H9 (cell line): ENCODE results near the gene IQCF6. TPM values are rescaled to one million over a fixed set of nuclear protein-coding genes. Genes with fewer than 3 reads are reported as not detected.

Experiments
- DNase-seq: peaks from one replicate; pipeline ENCODE4 v3.0.0-alpha.2; 2017
- H2AFZ ChIP-seq: one replicate; pipeline ENCODE4 v1.6.1; 2013; ENCODE audit warnings: mild to moderate bottlenecking, low read length, control low read depth, moderate library complexity
- H2AK5ac ChIP-seq: 2 replicates; pipeline ENCODE4 v1.6.1; 2013; ENCODE audit warnings: low read length, control low read depth, mixed read lengths; ENCODE audit not compliant: insufficient read length
- H2BK120ac ChIP-seq: one replicate; pipeline ENCODE4 v1.6.1; 2013; ENCODE audit warnings: low read depth, mild to moderate bottlenecking, low read length, control low read depth, inconsistent platforms; ENCODE audit not compliant: poor library complexity, severe bottlenecking
- H2BK12ac ChIP-seq: 2 replicates; pipeline ENCODE4 v1.6.1; 2013; ENCODE audit warnings: low read length, control low read depth, mixed read lengths, low read depth; ENCODE audit not compliant: insufficient read length
- H2BK15ac ChIP-seq: 2 replicates; pipeline ENCODE4 v1.6.1; 2013; ENCODE audit warnings: low read depth, low read length, control low read depth
- H2BK20ac ChIP-seq: one replicate; pipeline ENCODE4 v1.6.1; 2013; ENCODE audit warnings: low read depth, mild to moderate bottlenecking, low read length, control low read depth, inconsistent platforms; ENCODE audit not compliant: poor library complexity, severe bottlenecking
- H2BK5ac ChIP-seq: 2 replicates; pipeline ENCODE4 v1.6.1; 2013; ENCODE audit warnings: low read length, control low read depth, mixed read lengths; ENCODE audit not compliant: insufficient read length
- H3K14ac ChIP-seq: 2 replicates; pipeline ENCODE4 v1.6.1; 2013; ENCODE audit warnings: low read length, control low read depth; ENCODE audit not compliant: insufficient read depth
- H3K18ac ChIP-seq: 2 replicates; pipeline ENCODE4 v1.6.1; 2013; ENCODE audit warnings: low read depth, mild to moderate bottlenecking, mixed read lengths, low read length, control low read depth; ENCODE audit not compliant: insufficient read length
- H3K23ac ChIP-seq: 2 replicates; pipeline ENCODE4 v1.6.1; 2013; ENCODE audit warnings: low read length, control low read depth, mixed read lengths, low read depth; ENCODE audit not compliant: insufficient read length
- H3K23me2 ChIP-seq: 2 replicates; pipeline ENCODE4 v1.6.1; 2013; ENCODE audit warnings: low read depth, mild to moderate bottlenecking, mixed read lengths, low read length, control low read depth; ENCODE audit not compliant: insufficient read length, poor library complexity, severe bottlenecking
- H3K27ac ChIP-seq: 2 replicates; pipeline ENCODE4 v1.5.1; 2013; ENCODE audit warnings: low read length, control low read depth, mixed read lengths, low read depth; ENCODE audit not compliant: insufficient read length
- H3K27me3 ChIP-seq: 2 replicates; pipeline ENCODE4 v1.6.1; 2013; ENCODE audit warnings: low read length, control low read depth, inconsistent platforms; ENCODE audit not compliant: insufficient read depth
- H3K4ac ChIP-seq: 2 replicates; pipeline ENCODE4 v1.6.1; 2013; ENCODE audit warnings: low read depth, mild to moderate bottlenecking, control low read depth, inconsistent platforms, low read length, moderate library complexity
- H3K4me1 ChIP-seq: 2 replicates; pipeline ENCODE4 v1.6.1; 2013; ENCODE audit warnings: low read length, control low read depth, inconsistent platforms; ENCODE audit not compliant: insufficient read depth
- H3K4me2 ChIP-seq: 2 replicates; pipeline ENCODE4 v1.6.1; 2013; ENCODE audit warnings: low read length, control low read depth, mixed read lengths; ENCODE audit not compliant: insufficient read length, insufficient read depth
- H3K56ac ChIP-seq: 2 replicates; pipeline ENCODE4 v1.6.1; 2013; ENCODE audit warnings: low read depth, mild to moderate bottlenecking, mixed read lengths, low read length, control low read depth; ENCODE audit not compliant: insufficient read length
- H3K79me1 ChIP-seq: 2 replicates; pipeline ENCODE4 v1.6.1; 2013; ENCODE audit warnings: low read depth, mild to moderate bottlenecking, moderate library complexity, low read length, control low read depth, inconsistent platforms; ENCODE audit not compliant: insufficient read depth, poor library complexity, severe bottlenecking
- H3K79me2 ChIP-seq: 2 replicates; pipeline ENCODE4 v1.6.1; 2013; ENCODE audit warnings: low read length, control low read depth, inconsistent platforms; ENCODE audit not compliant: insufficient read depth
- H3K9ac ChIP-seq: 2 replicates; pipeline ENCODE4 v1.6.1; 2013; ENCODE audit warnings: low read length, control low read depth, mixed read lengths; ENCODE audit not compliant: insufficient read length; ENCODE audit errors: extremely low read depth
- H3K9me3 ChIP-seq: one replicate; pipeline ENCODE4 v1.6.1; 2013; ENCODE audit warnings: low read depth, low read length, inconsistent platforms; ENCODE audit not compliant: control insufficient read depth
- H3T11ph ChIP-seq: one replicate; pipeline ENCODE4 v1.6.1; 2013; ENCODE audit warnings: mild to moderate bottlenecking, low read length, control low read depth, inconsistent platforms
- H4K20me1 ChIP-seq: one replicate; pipeline ENCODE4 v1.6.1; 2013; ENCODE audit not compliant: control insufficient read depth, insufficient read length, insufficient read depth
- H4K5ac ChIP-seq: 2 replicates; pipeline ENCODE4 v1.6.1; 2013; ENCODE audit warnings: low read depth, mild to moderate bottlenecking, mixed read lengths, low read length, control low read depth; ENCODE audit not compliant: insufficient read length
- H4K8ac ChIP-seq: replicated peaks from 2 replicates; pipeline ENCODE4 v1.6.1; 2013; ENCODE audit warnings: low read length, control low read depth, mixed read lengths, low read depth; ENCODE audit not compliant: insufficient read length
- H4K91ac ChIP-seq: 2 replicates; pipeline ENCODE4 v1.6.1; 2013; ENCODE audit warnings: low read depth, mild to moderate bottlenecking, moderate library complexity, mixed read lengths, low read length, control low read depth; ENCODE audit not compliant: insufficient read length
- H3K27ac Mint-ChIP-seq, 3 experiments: 2 replicates in 2 of 3; 3 replicates in 1 of 3; pipeline ENCODE4 v1.8.0; 2020 to 2021; ENCODE audit warnings: mixed read lengths in 3 of 3, mild to moderate bottlenecking in 1 of 3, moderate library complexity in 1 of 3
- H3K27me3 Mint-ChIP-seq: 2 replicates; pipeline ENCODE4 v1.8.0; 2021; ENCODE audit warnings: low read depth, mild to moderate bottlenecking, moderate library complexity, mixed read lengths
- H3K36me3 Mint-ChIP-seq, 3 experiments: 2 replicates in 2 of 3; 3 replicates in 1 of 3; pipeline ENCODE4 v1.8.0; 2020 to 2021; ENCODE audit warnings: low read depth in 3 of 3, mixed read lengths in 3 of 3; ENCODE audit not compliant: insufficient read depth in 1 of 3
- H3K4me1 Mint-ChIP-seq, 2 experiments: 2 replicates each; pipeline ENCODE4 v1.8.0; 2020; ENCODE audit warnings: mixed read lengths in 2 of 2
- H3K4me3 Mint-ChIP-seq, 2 experiments: 2 replicates in 1 of 2; 3 replicates in 1 of 2; pipeline ENCODE4 v1.8.0; 2020 to 2021; ENCODE audit warnings: mild to moderate bottlenecking in 2 of 2, mixed read lengths in 2 of 2, moderate library complexity in 1 of 2
- H3K9me3 Mint-ChIP-seq, 2 experiments: 2 replicates in 1 of 2; 3 replicates in 1 of 2; pipeline ENCODE4 v1.8.0; 2020; ENCODE audit warnings: mild to moderate bottlenecking in 2 of 2, mixed read lengths in 2 of 2, moderate library complexity in 1 of 2
- WGBS: extraction: QIAGEN DNeasy Blood & Tissue Kit; methylation state at CpG from one replicate; pipeline ENCODE4 v1.1.7; 2013; ENCODE audit warnings: missing lambda C conversion rate, low lambda C conversion rate, mixed read lengths; ENCODE audit not compliant: insufficient read length; ENCODE audit errors: extremely low coverage; 5-methylcytosine and 5-hydroxymethylcytosine counted together
- total RNA-seq: library from RNA; stranded (reverse); gene quantifications from 2 replicates; pipeline ENCODE4 v1.2.1, GENCODE V29; 2021
- TF ChIP-seq, protein P1 (sequence below): fragments of 200-600 bp; sonication (generic); conservative IDR thresholded peaks from 3 replicates; pipeline ENCODE4 v1.8.0; 2021; ENCODE audit warnings: antibody characterized with exemption, mild to moderate bottlenecking

Gene IQCF6
- total RNA-seq, 1 experiment from 2014 or later, result not detected

DNA sequence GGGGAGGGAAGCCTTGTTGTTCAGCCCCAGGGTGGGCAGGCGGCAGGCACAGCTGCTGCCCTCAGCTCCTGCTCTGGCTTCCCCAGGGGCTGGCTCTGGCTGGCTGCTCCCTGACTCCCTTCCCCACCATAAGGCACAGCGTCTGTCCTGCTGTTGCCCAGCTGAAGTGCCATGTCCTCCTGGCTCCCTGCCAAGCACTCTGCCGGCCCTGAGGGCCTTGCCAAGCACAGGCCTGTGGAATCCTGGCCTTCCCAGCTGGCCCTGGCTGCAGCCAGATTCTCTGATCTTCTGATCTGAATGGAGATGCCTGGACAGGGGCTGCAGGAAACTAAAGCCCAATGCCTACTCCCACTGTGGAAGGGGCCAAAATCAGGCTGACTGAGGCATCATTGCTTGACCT lies 1.1 kb downstream of the IQCF6 start:
- no peak overlapping the region for H3K9ac ChIP-seq
- no peak for DNase-seq
- Mint-ChIP-seq H3K27ac (no peak overlapping the region), H3K4me3 (no peak overlapping the region), H3K36me3 (peaks cover 0 to 4% (median 0%) of the 10 kb centered on the region in 3 experiments; a peak in 1 of 7 replicates), H3K27me3 (no peaks in the 10 kb centered on the region; the same call in 1 of the 2 replicates), H3K4me1 (peaks cover 10 to 13% of the 10 kb centered on the region in 2 experiments), H3K9me3 (peaks cover 0 to 2% of the 10 kb centered on the region in 2 experiments; a peak in 2 of 5 replicates)
- H2AK5ac ChIP-seq, result no peak overlapping the region
- H2BK15ac ChIP-seq, result no peak overlapping the region
- H3T11ph ChIP-seq, result no peak overlapping the region
- no peaks in the 10 kb centered on the region for H3K9me3 ChIP-seq
- no peak overlapping the region for H3K4me2 ChIP-seq
- no CpG with 5 or more reads among the region's 3 CpGs for WGBS
- H2AFZ ChIP-seq, result no peak overlapping the region
- no peak overlapping the region for H3K4ac ChIP-seq
- no peak overlapping the region for H3K14ac ChIP-seq
- H3K23ac ChIP-seq, result no peak overlapping the region
- peaks cover 2% of the 10 kb centered on the region for H3K4me1 ChIP-seq
- no peak overlapping the region for H2BK120ac ChIP-seq
- no peaks in the 10 kb centered on the region for H3K27me3 ChIP-seq
- H3K56ac ChIP-seq, result no peak overlapping the region
- H4K8ac ChIP-seq, result no peak overlapping the region
- H3K23me2 ChIP-seq, result no peaks in the 10 kb centered on the region
- no peak overlapping the region for H4K91ac ChIP-seq
- no peak overlapping the region for H2BK5ac ChIP-seq
- H4K20me1 ChIP-seq, result no peaks in the 10 kb centered on the region
- no peaks in the 10 kb centered on the region for H3K79me1 ChIP-seq
- H3K18ac ChIP-seq, result no peak overlapping the region
- no peak overlapping the region for H3K27ac ChIP-seq
- no peak overlapping the region for H2BK20ac ChIP-seq
- no peak overlapping the region for H2BK12ac ChIP-seq
- H4K5ac ChIP-seq, result no peak overlapping the region
- no peaks in the 10 kb centered on the region for H3K79me2 ChIP-seq
- TF ChIP-seq, protein P1, sequence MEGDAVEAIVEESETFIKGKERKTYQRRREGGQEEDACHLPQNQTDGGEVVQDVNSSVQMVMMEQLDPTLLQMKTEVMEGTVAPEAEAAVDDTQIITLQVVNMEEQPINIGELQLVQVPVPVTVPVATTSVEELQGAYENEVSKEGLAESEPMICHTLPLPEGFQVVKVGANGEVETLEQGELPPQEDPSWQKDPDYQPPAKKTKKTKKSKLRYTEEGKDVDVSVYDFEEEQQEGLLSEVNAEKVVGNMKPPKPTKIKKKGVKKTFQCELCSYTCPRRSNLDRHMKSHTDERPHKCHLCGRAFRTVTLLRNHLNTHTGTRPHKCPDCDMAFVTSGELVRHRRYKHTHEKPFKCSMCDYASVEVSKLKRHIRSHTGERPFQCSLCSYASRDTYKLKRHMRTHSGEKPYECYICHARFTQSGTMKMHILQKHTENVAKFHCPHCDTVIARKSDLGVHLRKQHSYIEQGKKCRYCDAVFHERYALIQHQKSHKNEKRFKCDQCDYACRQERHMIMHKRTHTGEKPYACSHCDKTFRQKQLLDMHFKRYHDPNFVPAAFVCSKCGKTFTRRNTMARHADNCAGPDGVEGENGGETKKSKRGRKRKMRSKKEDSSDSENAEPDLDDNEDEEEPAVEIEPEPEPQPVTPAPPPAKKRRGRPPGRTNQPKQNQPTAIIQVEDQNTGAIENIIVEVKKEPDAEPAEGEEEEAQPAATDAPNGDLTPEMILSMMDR, result no peak
